Type B pancreatic cell (in vitro differentiated cells): ENCODE data around the gene CLPTM1. TPM values are rescaled to one million over a fixed set of nuclear protein-coding genes. Genes with fewer than 3 reads are reported as not detected.

Experiments
- DNase-seq: peaks from one replicate; pipeline ENCODE4 v3.0.0; 2021; ENCODE audit warnings: mixed read lengths; ENCODE audit not compliant: unreplicated experiment; ENCODE audit errors: extremely low spot score
- H3K27ac Mint-ChIP-seq: 2 replicates; pipeline ENCODE4 v1.8.0; 2021; ENCODE audit warnings: mild to moderate bottlenecking, mixed read lengths
- H3K27me3 Mint-ChIP-seq: 2 replicates; pipeline ENCODE4 v1.8.0; 2021; ENCODE audit warnings: mixed read lengths
- H3K36me3 Mint-ChIP-seq: 2 replicates; pipeline ENCODE4 v1.8.0; 2021; ENCODE audit warnings: mixed read lengths
- H3K4me1 Mint-ChIP-seq: one replicate; pipeline ENCODE4 v1.8.0; 2021; ENCODE audit warnings: mixed read lengths; ENCODE audit not compliant: unreplicated experiment
- H3K4me3 Mint-ChIP-seq: 2 replicates; pipeline ENCODE4 v1.8.0; 2021; ENCODE audit warnings: mild to moderate bottlenecking, mixed read lengths
- H3K9me3 Mint-ChIP-seq: 2 replicates; pipeline ENCODE4 v1.8.0; 2021; ENCODE audit warnings: mixed read lengths
- total RNA-seq: library from RNA; stranded (reverse); gene quantifications from 2 replicates; pipeline ENCODE4 v1.2.1, GENCODE V29; 2021; ENCODE audit warnings: low replicate concordance
- TF ChIP-seq, protein P1 (sequence below): fragments of 200-600 bp; sonication (generic); conservative IDR thresholded peaks from 2 replicates; pipeline ENCODE4 v1.5.0; 2021; ENCODE audit warnings: antibody characterized with exemption, mild to moderate bottlenecking

CLPTM1 gene
- total RNA-seq, 1 donor from 2014 or later = 104 TPM

GRCh38 chr19:45037393-45038169, 82.4 kb downstream of the CLPTM1 start:
- Mint-ChIP-seq H3K27ac (no peak overlapping the region), H3K9me3 (no peaks in the 10 kb centered on the region), H3K36me3 (peaks cover 17% of the 10 kb centered on the region), H3K27me3 (no peaks in the 10 kb centered on the region), H3K4me3 (peak overlapping the region; percentile 34), H3K4me1 (peaks cover 18% of the 10 kb centered on the region)
- TF ChIP-seq, protein P1, sequence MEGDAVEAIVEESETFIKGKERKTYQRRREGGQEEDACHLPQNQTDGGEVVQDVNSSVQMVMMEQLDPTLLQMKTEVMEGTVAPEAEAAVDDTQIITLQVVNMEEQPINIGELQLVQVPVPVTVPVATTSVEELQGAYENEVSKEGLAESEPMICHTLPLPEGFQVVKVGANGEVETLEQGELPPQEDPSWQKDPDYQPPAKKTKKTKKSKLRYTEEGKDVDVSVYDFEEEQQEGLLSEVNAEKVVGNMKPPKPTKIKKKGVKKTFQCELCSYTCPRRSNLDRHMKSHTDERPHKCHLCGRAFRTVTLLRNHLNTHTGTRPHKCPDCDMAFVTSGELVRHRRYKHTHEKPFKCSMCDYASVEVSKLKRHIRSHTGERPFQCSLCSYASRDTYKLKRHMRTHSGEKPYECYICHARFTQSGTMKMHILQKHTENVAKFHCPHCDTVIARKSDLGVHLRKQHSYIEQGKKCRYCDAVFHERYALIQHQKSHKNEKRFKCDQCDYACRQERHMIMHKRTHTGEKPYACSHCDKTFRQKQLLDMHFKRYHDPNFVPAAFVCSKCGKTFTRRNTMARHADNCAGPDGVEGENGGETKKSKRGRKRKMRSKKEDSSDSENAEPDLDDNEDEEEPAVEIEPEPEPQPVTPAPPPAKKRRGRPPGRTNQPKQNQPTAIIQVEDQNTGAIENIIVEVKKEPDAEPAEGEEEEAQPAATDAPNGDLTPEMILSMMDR = no peak
- no peak for DNase-seq

DNA sequence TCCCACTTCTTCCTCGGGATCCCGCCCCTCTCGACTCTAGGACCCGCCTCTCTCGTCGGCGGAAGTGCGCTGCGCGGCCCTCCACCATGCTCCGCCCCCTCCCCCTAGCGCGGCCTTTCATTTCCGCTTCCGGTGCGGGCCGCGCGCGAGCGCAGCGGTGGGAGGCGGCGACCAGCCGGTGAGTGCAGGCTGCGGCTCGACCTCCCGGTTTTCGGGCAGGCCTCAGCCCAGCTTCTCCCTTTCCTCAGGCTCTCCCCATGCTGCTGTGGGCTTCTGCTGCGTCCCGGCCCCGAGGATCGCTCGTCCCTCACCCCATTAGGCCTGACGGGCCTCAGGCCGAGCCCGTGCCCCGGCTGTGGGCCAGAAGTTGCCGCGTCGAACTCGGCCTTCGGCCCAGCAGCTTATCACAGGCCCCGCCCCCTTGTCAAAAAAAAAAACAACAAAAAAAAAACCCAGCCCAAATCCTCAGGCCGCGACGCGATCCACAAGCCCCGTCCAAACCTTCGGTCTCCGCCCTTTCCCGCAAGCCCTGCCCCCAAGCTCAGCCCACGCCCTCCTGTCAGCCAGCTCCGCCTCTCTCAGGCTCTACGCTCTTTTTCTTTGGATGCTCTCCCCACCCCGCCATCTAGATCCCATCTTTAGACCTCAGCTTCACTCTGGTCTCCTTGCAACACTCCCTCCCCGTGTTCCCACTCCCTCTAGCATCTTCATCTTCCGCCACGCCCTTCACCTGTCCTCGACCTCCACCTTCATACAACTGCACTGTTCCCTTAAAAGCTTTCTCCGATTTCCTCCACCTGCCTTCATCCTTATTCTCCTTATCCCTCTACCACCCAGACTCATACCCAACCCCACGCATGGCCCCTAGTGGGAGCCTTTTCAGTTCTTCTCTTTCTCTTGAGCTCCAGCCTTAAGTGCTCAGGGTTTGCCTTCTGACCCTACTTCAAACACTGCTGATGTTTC, 84.0 kb downstream of the CLPTM1 start, which contains the start of gene CLASRP:
Gene CLASRP (plus strand): TSS at position 115 of the 963 bp plus-strand sequence. CDS start 1,168 bp downstream, outside the sequence.
- peak; percentile 91 for DNase-seq
- Mint-ChIP-seq H3K36me3 (peaks cover 14% of the 10 kb centered on the region), H3K27me3 (no peaks in the 10 kb centered on the region), H3K4me3 (peak within 1 kb of the TSS; percentile 97), H3K9me3 (no peaks in the 10 kb centered on the region), H3K4me1 (peaks cover 18% of the 10 kb centered on the region), H3K27ac (peak within 1 kb of the TSS; percentile 97)
- TF ChIP-seq, protein P1 = no peak

- no peak for DNase-seq
- Mint-ChIP-seq H3K36me3 (peaks cover 14% of the 10 kb centered on the region), H3K4me3 (peak overlapping the region; percentile 97), H3K27ac (peak overlapping the region; percentile 97), H3K9me3 (no peaks in the 10 kb centered on the region), H3K4me1 (peaks cover 18% of the 10 kb centered on the region), H3K27me3 (no peaks in the 10 kb centered on the region)
- TF ChIP-seq, protein P1 = no peak
These were observed 85.0 kb downstream of the CLPTM1 start for GRCh38 chr19:45040059-45040771.

DNA sequence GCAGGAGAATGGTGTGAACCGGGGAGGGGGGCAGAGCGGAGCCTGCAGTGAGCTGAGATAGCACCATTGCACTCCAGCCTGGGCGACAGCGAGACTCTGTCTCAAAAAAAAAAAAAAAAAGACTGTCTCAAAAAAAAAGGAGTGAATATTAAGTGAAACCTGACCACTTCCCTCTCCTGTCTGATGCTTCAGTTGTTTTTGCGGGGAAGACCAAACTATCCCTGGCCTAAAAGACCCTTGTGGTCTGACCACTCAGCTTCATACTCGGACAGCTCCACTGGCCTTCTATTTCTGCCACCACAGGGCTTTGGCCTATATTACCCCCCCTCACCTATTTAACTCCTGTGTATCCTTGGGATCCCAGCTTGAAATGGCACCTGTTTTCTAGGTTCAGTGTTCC, 85.9 kb downstream of the CLPTM1 start:
- Mint-ChIP-seq H3K4me1 (peaks cover 26% of the 10 kb centered on the region), H3K27ac (peak overlapping the region; percentile 76), H3K27me3 (no peaks in the 10 kb centered on the region), H3K9me3 (no peaks in the 10 kb centered on the region), H3K4me3 (peak overlapping the region; percentile 80), H3K36me3 (peaks cover 14% of the 10 kb centered on the region)
- TF ChIP-seq, protein P1 = no peak
- no peak for DNase-seq

Other genes starting within 250 kb of the CLPTM1 start
- 18.9 and 41.2 TPM in 2 replicates for gene BCL3, start 206.7 kb upstream of the CLPTM1 start, total RNA-seq
- gene CBLC, start 177.5 kb upstream of the CLPTM1 start, total RNA-seq = 13.9 and 37.7 TPM in 2 replicates
- 105 and 124 TPM in 2 replicates for gene BCAM, start 146.3 kb upstream of the CLPTM1 start, total RNA-seq
- gene NECTIN2, start 109.1 kb upstream of the CLPTM1 start, total RNA-seq = 123 and 203 TPM in 2 replicates
- 75.1 and 77.8 TPM in 2 replicates for gene TOMM40, start 64.1 kb upstream of the CLPTM1 start, total RNA-seq
- 168 and 209 TPM in 2 replicates for gene APOE, start 49.6 kb upstream of the CLPTM1 start, total RNA-seq
- 76.3 and 145 TPM in 2 replicates for gene APOC1, start 40.8 kb upstream of the CLPTM1 start, total RNA-seq
- not detected in 2 replicates for gene APOC4, start 13.1 kb upstream of the CLPTM1 start, total RNA-seq
- gene APOC2, start 9.3 kb upstream of the CLPTM1 start, total RNA-seq = 0.98 TPM in 1 of 2 replicates, not detected in the other
- gene RELB, start 46.1 kb downstream of the CLPTM1 start, total RNA-seq = 6.9 and 8.4 TPM in 2 replicates
- gene CLASRP, start 83.7 kb downstream of the CLPTM1 start, total RNA-seq = 80.4 and 111 TPM in 2 replicates
- gene ZNF296, start 121.1 kb downstream of the CLPTM1 start, total RNA-seq = 2.2 and 3.7 TPM in 2 replicates
- 32.2 and 35.6 TPM in 2 replicates for gene GEMIN7, start 123.9 kb downstream of the CLPTM1 start, total RNA-seq
- 44.7 and 63.7 TPM in 2 replicates for gene PPP1R37, start 137.8 kb downstream of the CLPTM1 start, total RNA-seq
- gene NKPD1, start 205.6 kb downstream of the CLPTM1 start, total RNA-seq = 0.56 and 1.3 TPM in 2 replicates
- gene TRAPPC6A, start 222.9 kb downstream of the CLPTM1 start, total RNA-seq = 36.7 and 41.3 TPM in 2 replicates
- 9.2 and 10.2 TPM in 2 replicates for gene BLOC1S3, start 223.4 kb downstream of the CLPTM1 start, total RNA-seq